NCI-H345 treated with DMSO at 0.1 percent for 48 hours (cell line): ENCODE measurements around the gene C10orf90.

ENCODE experiments used
- DNase-seq: peaks from one replicate; lab custom pipeline; 2025; ENCODE audit not compliant: unreplicated experiment; lab: John Stamatoyannopoulos, UW

Gene C10orf90, protein sequence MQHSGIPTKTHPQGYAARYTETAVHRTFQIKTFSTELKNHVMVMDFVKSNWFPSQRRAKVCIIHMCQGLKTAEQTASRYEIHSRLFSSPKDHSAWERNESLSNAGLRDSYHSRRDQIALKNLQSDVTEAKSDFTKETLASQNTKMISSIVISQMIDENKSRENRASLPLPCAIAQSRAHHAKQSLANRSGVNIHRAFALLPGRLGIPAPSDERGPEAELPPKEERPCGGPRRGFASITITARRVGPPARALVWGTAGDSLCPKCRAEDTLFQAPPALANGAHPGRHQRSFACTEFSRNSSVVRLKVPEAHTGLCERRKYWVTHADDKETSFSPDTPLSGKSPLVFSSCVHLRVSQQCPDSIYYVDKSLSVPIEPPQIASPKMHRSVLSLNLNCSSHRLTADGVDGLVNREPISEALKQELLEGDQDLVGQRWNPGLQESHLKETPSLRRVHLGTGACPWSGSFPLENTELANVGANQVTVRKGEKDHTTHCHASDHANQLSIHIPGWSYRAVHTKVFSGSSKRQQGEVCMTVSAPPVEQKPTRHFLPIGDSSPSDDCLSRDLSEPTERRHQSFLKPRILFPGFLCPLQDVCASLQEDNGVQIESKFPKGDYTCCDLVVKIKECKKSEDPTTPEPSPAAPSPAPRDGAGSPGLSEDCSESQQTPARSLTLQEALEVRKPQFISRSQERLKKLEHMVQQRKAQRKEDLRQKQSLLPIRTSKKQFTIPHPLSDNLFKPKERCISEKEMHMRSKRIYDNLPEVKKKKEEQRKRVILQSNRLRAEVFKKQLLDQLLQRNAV

DNA sequence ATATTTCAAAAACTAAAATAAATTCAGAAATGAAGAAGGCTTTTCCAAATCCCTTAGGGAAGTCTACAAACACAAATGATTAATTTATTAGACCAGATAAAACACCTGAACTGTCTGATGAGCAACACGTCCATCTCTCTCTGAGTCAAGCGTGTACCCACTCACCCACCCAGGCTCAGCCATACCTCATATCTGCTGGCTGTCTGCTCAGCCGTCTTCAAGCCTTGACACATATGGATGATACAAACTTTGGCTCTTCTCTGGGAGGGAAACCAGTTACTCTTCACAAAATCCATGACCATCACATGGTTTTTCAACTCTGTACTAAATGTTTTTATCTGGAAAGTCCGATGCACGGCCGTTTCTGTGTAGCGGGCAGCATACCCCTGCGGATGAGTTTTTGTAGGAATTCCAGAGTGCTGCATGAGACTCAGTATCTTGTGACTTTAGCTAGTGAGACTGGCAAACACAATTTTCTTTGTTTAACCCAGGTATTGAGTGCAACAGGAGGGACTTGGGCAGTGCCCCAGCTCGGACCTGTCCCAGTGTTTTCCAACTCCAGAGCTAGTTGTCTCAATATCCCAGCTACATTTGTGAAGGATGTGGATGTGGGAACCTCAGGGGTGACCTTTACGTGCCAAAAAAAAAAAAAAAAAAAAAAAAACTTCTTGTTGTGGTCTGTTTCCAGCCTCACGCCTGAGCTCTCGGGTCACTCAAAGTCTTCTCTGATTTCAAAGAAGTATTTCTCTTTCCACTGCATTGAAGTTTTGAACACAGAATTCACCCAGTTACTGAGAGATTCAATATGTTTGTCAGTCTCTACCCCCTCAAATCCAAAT is at the start of gene C10orf90:
C10orf90 (minus strand) TSS at position 638 of the 839 bp plus-strand sequence; CDS start at position 425, 213 bp downstream.
- no peak for DNase-seq

DNA sequence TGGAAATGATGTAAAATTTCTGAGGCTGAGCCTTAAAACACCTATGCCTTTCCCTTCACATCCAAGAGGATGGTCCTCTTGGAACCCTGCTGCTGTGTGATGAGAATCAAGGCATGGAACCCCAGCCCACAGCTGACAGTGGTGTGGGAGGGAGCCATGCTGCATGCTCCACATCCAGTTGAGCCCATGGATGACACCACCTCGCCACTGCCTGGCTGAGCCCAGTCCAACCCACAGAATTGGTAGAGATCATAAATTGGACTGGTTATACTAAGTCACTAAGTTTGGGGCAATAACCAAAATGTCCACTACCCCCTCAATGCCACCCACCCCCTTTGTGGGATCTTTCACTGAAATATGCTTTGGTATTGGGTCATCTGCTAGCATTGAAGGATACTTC is 45.9 kb upstream of the C10orf90 start:
- no peak for DNase-seq

DNA sequence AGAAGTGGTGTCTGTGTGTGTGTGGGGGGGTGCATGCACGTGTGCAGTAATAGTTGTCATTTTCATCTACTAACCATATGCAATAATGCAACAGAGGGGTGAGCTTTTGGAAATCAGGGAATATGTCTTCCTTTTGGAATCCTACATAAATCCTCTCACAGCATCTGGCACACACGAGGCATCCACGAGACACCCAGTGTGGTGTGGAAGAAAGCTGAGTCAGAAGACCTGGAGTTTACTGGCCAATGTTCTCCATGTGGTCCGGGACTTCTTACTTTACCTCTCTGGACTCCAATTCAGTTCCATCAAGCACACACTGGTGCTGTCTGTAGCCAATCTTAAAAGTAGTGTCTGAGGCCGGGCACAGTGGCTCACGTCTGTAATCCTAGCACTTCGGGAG is 43.1 kb upstream of the C10orf90 start:
- no peak for DNase-seq

DNA sequence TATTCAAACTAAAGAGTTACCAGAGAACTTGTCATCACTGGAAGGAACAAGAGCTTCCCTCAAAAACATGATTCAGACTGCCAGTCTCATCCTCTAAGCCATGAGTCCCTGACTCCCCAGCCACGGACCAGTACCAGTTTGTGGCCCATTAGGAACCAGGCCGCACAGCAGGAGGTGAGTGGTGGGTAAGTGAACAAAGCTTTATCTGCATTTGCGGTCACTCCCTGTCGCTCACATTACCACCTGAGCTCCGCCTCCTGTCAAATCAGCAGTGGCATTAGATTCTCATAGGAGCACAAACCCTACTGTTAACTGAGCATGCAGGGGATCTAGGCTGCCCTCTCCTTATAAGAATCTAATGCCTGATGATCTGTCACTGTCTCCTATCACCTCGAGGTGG is 42.2 kb upstream of the C10orf90 start:
- DNase-seq: no peak

DNA sequence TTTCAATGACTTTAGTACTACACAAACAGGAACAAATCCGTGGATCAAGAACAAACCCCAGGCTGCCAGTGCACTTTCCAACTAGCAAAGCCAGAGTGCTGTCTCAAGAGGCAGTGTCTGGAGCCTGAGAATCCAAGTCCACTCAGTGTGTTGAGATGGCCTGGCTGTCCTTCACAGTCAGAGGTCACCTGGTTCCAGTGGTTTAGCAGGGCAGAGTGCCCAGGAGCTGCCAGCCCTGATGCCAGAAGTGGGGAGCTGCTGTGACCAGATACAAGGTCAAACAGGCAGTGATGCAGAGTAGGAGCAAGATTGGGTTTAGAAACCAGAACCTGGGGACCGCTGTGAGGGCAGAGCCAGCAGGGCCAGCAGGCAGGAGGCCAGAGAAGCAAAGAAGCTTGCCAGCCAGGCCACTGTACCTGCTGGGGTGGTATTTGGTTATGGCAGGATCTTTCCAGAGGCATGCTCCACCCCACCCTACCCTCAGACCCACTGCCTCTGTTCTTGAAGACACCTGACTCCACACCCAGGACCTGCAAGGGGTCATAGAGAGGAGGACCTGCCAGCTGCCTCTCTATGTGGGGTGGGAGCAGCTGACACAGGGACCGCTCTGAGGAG is 35.6 kb upstream of the C10orf90 start:
- DNase-seq: no peak

DNA sequence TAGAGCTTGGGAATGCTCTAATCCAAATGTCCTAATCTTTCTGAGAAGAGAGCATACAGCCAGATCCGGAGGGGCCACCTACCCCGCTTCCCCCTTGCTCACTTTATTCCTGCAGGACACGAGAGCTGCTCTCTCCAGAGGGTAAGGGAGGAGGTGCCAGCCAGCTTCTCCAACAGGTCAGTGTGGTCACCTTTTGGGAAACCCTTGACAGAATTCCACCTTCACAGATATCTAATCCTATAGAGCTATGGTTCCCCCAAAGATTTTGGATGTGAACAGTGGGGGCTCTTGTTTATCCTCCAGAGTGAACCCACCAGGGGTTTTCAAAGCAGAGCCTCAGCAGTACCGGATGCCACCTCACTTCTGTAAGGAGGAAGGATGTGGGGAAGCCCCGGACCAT is 34.6 kb upstream of the C10orf90 start:
- no peak for DNase-seq

DNA sequence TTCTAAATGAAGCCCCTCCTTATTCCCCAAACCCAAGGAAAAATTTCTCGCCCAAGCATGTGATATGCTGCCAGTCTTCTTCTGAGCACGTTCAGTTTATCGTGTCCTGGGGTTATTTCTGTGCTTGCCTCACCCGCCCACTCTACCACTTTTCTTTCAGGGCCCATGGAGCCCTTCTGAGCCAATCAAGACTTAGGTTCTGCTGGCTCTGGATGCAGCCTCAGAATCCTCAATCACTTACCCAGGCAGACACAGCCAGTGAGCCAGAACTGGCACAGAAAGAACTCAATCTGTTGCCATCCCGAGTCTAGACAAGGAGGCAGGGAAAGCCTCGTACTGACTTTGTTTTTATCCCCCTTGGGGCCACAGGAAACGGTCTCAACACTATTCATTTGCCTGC is 34.2 kb upstream of the C10orf90 start:
- DNase-seq: no peak

DNA sequence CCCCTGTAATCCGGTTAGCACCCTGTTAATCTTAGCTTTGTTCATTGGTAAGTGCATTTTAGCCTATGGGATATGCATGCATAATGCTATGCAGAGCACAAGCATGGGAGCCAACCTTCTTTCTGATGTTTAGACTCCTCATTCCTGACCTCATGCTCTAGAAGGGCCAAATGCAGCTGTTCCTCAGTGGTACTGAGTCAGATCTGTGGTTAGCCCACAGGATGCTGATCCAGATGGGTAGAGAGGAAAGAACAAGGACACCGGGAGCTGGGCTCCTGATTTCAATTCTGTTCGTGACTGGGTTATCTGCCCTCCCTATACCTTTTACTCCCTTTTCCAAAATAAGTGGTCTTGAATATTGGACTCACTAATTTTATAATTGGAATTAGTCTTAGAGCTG is 31.7 kb upstream of the C10orf90 start:
- no peak for DNase-seq

DNA sequence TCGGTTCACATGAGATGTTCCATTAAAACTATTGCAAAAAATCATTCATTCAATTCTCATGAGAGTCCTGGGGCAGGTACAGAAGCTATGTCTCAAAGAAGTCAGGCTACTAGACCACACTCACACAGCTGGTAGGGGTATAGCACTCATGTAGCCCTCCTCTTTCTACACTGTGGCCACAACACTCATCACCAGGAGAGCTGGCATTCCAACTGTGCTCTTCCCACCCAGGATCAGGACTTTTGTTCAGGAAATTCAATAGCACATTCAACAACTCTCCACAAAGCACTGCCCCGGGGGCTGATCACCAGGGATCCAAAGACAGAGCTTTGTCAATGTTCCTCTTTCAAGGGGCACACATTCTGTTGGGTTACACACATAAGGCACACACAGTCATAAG is 31.0 kb upstream of the C10orf90 start:
- DNase-seq: peak; percentile 20

DNA sequence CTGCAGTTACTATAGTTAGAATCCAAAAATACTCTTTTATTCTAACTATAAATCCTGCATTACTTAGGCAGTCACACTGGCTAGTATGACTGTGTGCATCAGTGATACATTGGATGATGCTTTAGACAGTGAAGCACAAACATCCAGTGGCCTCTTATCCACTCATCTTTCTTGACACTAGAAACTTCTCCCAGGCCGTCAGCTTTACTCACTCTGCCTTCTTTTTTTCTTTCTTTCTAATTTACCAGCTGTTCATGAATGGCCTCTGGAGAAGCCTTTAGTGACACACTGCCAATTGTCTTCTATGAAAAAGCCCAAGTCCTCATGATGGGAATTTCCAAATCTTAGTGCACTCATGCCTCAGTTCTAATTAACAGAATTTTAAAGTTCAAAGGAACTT is 26.2 kb upstream of the C10orf90 start:
- DNase-seq: no peak

DNA sequence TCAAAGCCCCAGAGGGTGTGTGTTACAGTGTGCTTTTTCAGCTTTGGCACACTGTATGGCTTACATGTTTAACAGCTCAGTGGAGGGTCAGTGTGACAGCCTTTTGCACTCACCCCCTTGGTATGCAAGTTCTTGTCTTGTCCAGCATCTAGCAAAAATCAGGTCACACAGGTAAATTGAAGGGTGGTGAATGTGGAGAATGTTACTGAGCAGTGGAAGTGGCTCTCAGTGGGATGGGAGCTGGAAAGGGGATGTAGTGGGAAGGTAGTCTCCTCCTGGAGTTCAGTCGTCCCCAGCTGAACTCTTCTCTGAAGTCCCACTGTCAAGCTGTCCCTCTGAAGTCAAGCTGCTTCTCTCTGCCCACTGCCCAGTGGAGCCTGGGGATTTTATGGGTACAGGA is 21.0 kb upstream of the C10orf90 start:
- DNase-seq: no peak

DNA sequence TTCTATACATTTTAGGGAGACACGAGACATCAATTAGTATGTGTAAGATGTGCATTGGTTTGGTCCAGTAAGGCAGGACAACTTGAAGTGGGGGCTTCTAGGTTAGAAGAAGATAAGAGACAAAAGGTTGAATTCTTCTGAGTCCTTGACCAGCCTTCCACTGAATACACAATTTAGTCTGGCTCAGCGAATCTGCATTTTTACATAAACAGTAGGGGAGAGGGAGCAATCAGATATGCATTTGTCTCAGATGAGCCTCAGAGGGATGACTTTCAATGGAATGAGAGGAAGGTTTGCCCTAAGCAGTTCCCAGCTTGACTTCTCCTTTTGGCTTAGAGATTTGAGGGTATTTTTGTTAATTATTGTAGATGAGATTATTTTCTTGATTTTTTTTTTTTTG is 20.0 kb upstream of the C10orf90 start:
- no peak for DNase-seq

DNA sequence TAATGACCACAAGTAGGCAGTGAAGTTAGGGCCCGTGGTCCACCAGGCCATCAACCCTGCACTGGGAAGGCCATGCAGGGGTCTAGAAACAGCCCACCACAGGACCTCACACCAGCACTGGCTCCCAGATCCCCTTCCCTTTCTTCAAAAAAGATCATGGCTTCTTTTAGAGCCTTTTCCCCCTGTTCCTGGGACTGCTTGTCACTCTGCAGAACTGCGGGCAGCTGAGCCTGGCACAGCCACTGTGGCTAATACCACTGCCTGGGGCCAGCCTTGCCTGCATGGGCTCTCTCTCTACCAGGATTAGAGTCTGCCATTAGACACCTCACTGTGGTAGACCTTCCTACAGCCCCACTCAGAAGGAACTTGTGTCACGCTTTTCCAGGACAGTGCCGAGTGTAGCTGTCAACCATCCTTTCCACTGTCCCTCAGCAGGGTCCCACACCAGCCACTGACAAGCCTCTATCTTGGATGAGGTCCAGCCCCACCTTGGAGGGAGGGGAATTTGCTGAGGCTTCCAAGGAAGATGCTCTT is 19.0 kb upstream of the C10orf90 start:
- no peak for DNase-seq

DNA sequence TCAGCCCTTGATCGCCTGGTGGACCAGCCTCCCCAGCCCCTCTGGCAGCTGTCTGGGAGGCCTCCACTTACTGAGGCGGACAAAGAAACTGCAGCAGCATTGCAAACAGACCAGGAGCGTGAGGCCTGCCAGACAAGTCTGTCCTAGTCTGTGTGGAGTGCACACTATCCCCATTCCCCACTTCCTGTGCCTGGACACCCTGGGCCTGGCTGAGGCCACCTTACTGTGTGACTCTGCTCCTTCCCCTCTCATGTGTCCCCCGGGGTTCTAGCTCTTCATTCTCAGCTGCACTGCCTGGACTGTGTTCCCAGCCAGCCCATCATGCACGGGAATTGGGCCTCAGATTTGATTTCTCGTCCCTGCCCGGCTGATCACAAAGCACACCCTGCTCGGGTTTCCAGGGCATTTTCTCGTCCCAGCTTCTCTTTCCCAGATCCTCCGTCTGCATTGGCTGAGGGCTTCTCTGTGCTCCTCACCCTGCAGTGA is 16.7 kb upstream of the C10orf90 start:
- DNase-seq: no peak

DNA sequence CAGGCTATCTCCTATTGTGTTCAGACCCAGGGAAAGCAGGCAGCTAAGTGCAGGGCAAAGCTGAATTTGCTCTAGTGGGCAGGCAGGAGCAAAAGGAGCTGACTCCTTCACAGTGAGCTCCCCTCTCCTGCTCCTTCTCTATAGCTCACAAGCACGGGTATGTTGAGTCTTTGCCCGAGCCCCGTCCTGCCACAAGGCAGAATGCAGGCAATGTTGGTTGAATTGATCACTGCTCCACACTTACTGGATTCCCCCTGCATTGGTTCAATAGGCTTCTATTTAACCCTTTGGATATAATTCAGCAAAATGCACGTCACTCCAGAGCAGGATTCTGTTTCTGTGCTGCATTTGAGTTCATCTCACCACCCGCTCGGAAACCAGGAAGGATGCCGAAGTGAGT is 16.2 kb upstream of the C10orf90 start:
- DNase-seq: no peak

DNA sequence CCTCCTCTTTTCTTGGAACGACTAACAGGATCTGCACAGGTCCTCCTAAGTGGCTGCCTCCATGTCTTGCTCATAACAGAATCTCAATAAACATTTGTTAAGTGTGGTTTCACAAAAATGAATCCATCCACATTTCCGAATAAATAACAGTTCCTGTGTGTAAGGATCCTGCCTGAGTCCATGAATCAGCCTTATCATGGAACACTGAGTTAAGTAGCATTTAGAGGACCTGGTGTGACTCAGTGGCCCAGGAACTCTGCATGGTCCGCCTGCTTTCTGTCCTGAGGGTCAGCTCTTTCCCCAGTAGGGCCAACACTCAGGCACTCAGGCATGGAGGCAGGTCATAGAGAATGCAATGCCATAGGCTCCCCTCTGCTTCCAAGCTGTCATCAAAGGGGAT is 15.8 kb upstream of the C10orf90 start:
- no peak for DNase-seq

DNA sequence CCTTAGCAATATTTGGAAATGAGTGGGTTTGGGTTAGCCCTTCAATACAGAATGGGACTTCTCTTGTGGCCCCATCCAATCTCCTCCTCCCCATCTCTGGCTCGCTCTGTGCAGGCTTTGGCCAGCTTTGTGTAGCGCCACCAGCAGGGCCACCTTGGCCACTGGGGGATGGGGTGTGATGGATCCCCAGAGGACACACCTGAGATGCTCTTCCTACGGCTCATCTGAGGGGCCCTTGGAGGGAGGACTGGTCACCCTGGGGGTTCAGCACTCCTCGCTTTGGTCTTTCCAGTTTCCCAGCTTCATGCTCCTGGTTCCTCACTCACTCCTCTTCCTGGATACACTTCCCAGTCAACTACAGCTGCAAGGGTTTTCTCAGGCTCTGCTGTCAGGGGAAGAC is 15.3 kb upstream of the C10orf90 start:
- DNase-seq: no peak

DNA sequence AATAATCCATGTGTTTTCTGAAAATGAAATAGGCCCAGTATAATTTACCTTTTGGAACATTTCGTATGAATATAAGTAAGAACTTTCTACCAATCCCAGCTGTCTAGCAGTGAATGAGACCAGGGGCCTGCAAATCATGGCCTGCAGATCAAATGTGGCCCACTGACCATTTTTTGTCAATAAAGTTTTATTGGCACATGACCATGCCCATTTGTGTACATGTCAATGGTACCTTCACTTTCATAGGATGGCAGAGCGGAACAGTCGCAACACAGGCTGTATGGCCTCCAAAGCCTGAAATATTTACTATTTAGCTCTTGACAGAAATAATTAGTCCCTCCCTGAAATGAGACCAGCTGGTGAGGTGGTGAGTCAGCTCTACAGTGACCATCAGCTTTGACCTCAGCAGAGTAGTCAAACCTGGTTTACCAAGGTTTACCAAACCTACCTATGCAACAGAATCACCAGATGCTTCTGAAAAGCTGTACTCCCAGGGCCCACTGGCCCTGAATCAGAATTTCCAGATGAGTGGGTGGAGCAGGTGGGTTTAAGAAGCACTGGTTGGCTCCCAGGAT is 13.8 kb upstream of the C10orf90 start:
- DNase-seq: no peak

DNA sequence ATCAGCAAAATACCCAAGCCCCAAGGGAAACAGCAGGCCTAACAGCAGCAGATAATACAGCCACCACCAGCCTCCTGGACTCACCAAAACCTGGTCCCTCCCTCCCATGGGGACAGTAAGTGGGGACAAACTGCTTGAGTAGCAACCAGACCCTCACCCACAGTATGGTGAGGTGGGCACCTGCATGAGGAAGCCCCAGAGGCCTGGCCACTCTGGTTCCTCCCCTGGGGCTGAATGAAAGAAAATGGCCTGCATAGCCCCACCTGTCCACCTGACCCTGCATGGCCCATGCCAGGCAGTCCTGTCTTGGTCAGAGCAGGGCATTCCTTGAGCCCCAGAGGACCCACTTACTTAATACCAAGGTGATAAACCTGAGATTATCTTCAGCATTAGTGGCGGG is 13.0 kb upstream of the C10orf90 start:
- no peak for DNase-seq
